ENCODE data around the gene IGFBPL1. TPM values are rescaled to one million over a fixed set of nuclear protein-coding genes. Genes with fewer than 3 reads are reported as not detected.
A peak's percentile ranks its signal among the peaks of the same experiment; 100 is the strongest.

The IGFBPL1 gene
- total RNA-seq, 1 donor from 2014 or later: 26.6 TPM

- TF ChIP-seq CTCF (IDR thresholded peaks at IDR 0.05) (no peak), EZH2 (IDR thresholded peaks at IDR 0.05) (no peak), EZH2phosphoT487 (IDR thresholded peaks at IDR 0.05) (no peak)
- H3K79me2 ChIP-seq (ENCODE audit: low read depth): no peaks in the 10 kb centered on the region
- no peaks in the 10 kb centered on the region for H3K36me3 ChIP-seq
- no peaks in the 10 kb centered on the region for H3F3A ChIP-seq (ENCODE audit: low read depth)
- no peak overlapping the region for H3K9ac ChIP-seq
- H3K27me3 ChIP-seq: no peaks in the 10 kb centered on the region
- H2AFZ ChIP-seq (replicated peaks): no peak overlapping the region
- H3K4me1 ChIP-seq: no peaks in the 10 kb centered on the region
- H4K20me1 ChIP-seq (ENCODE audit: low read depth): no peaks in the 10 kb centered on the region
- Mint-ChIP-seq H3K27me3 (ENCODE audit: insufficient read depth, low read depth) (peaks cover 4% of the 10 kb centered on the region), H3K27ac (no peak overlapping the region), H3K4me1 (peaks cover 4% of the 10 kb centered on the region), H3K4me3 (no peak overlapping the region), H3K36me3 (peaks cover 5% of the 10 kb centered on the region), H3K9me3 (peaks cover 2% of the 10 kb centered on the region)
- H3K4me2 ChIP-seq: no peak overlapping the region
- no peak for DNase-seq (ENCODE audit: low spot score)
- no peaks in the 10 kb centered on the region for H3K9me3 ChIP-seq (ENCODE audit: low read depth)
- no peak overlapping the region for H3K4me3 ChIP-seq
- H3K27ac ChIP-seq: no peak overlapping the region
Observed at GRCh38 chr9:38439916-38440301, 15.7 kb upstream of the IGFBPL1 start.

- no peak overlapping the region for H3K4me2 ChIP-seq
- Mint-ChIP-seq H3K4me3 (no peak overlapping the region), H3K27ac (peak overlapping the region; percentile 6), H3K27me3 (ENCODE audit: insufficient read depth, low read depth) (peaks cover 4% of the 10 kb centered on the region), H3K9me3 (peaks cover 2% of the 10 kb centered on the region), H3K4me1 (peaks cover 4% of the 10 kb centered on the region), H3K36me3 (peaks cover 5% of the 10 kb centered on the region)
- no peaks in the 10 kb centered on the region for H3K36me3 ChIP-seq
- H3K9ac ChIP-seq: no peak overlapping the region
- no peak overlapping the region for H3K27ac ChIP-seq
- TF ChIP-seq CTCF (IDR thresholded peaks at IDR 0.05): no peak
- TF ChIP-seq EZH2 (IDR thresholded peaks at IDR 0.05): no peak
- TF ChIP-seq EZH2phosphoT487 (IDR thresholded peaks at IDR 0.05): no peak
- H3K79me2 ChIP-seq (ENCODE audit: low read depth): no peaks in the 10 kb centered on the region
- H4K20me1 ChIP-seq (ENCODE audit: low read depth): no peaks in the 10 kb centered on the region
- no peaks in the 10 kb centered on the region for H3K27me3 ChIP-seq
- H3K4me3 ChIP-seq: no peak overlapping the region
- H2AFZ ChIP-seq (replicated peaks): no peak overlapping the region
- no peak for DNase-seq (ENCODE audit: low spot score)
- no peaks in the 10 kb centered on the region for H3K9me3 ChIP-seq (ENCODE audit: low read depth)
- H3K4me1 ChIP-seq: no peaks in the 10 kb centered on the region
- H3F3A ChIP-seq (ENCODE audit: low read depth): no peaks in the 10 kb centered on the region
Observed at GRCh38 chr9:38439291-38439915, 15.1 kb upstream of the IGFBPL1 start.

GRCh38 chr9:38437193-38437823 is 13.1 kb upstream of the IGFBPL1 start:
- Histone ChIP-seq H3K9me3 (ENCODE audit: low read depth) (no peaks in the 10 kb centered on the region), H2AFZ (replicated peaks) (no peak overlapping the region), H3K4me3 (no peak overlapping the region), H3K27me3 (no peaks in the 10 kb centered on the region), H3K27ac (no peak overlapping the region), H3K9ac (no peak overlapping the region), H3K79me2 (ENCODE audit: low read depth) (no peaks in the 10 kb centered on the region), H4K20me1 (ENCODE audit: low read depth) (no peaks in the 10 kb centered on the region), H3K4me1 (no peaks in the 10 kb centered on the region), H3K36me3 (no peaks in the 10 kb centered on the region), H3F3A (ENCODE audit: low read depth) (no peaks in the 10 kb centered on the region), H3K4me2 (no peak overlapping the region)
- H3K9me3 Mint-ChIP-seq: peaks cover 2% of the 10 kb centered on the region
- H3K36me3 Mint-ChIP-seq: peaks cover 5% of the 10 kb centered on the region
- peaks cover 5% of the 10 kb centered on the region for H3K4me1 Mint-ChIP-seq
- H3K27me3 Mint-ChIP-seq (ENCODE audit: insufficient read depth, low read depth): peaks cover 7% of the 10 kb centered on the region
- TF ChIP-seq EZH2 (IDR thresholded peaks at IDR 0.05): no peak
- no peak for TF ChIP-seq CTCF (IDR thresholded peaks at IDR 0.05)
- no peak for TF ChIP-seq EZH2phosphoT487 (IDR thresholded peaks at IDR 0.05)
- no peak overlapping the region for H3K27ac Mint-ChIP-seq
- no peak for DNase-seq (ENCODE audit: low spot score)
- H3K4me3 Mint-ChIP-seq: no peak overlapping the region

Measured in neural progenitor cell (in vitro differentiated cells).